MM.1S (cell line): ENCODE data around the gene INPP4A.

Experiments
- DNase-seq: peaks from one replicate; pipeline ENCODE4 v3.0.0-alpha.2; 2015
- H2AFZ ChIP-seq: fragments of 300-600 bp; sonication (generic); 2 replicates; pipeline ENCODE4 v1.6.0; 2016; ENCODE audit warnings: antibody characterized with exemption, low read length
- H3F3A ChIP-seq: fragments of 300-600 bp; sonication (generic); 2 replicates; pipeline ENCODE4 v1.6.1; 2016; ENCODE audit warnings: mild to moderate bottlenecking, antibody characterized with exemption, low read length, moderate library complexity, mixed read lengths; ENCODE audit not compliant: insufficient read depth
- H3K27ac ChIP-seq: fragments of 300-600 bp; sonication (generic); 2 replicates; pipeline ENCODE4 v1.5.1; 2016; ENCODE audit warnings: mild to moderate bottlenecking, low read length
- H3K27me3 ChIP-seq: fragments of 300-600 bp; sonication (generic); replicated peaks from 2 replicates; pipeline ENCODE4 v1.6.0; 2016; ENCODE audit warnings: low read length; ENCODE audit not compliant: insufficient read depth
- H3K36me3 ChIP-seq: fragments of 300-600 bp; sonication (generic); replicated peaks from 2 replicates; pipeline ENCODE4 v1.6.1; 2016; ENCODE audit warnings: mild to moderate bottlenecking, low read length, mixed read lengths; ENCODE audit not compliant: insufficient read depth
- H3K4me1 ChIP-seq: fragments of 300-600 bp; sonication (generic); 2 replicates; pipeline ENCODE4 v1.6.1; 2016; ENCODE audit warnings: low read length, mixed read lengths
- H3K4me2 ChIP-seq: fragments of 300-600 bp; sonication (generic); 2 replicates; pipeline ENCODE4 v1.6.0; 2016; ENCODE audit warnings: low read depth, low read length
- H3K4me3 ChIP-seq: fragments of 300-600 bp; sonication (generic); 2 replicates; pipeline ENCODE4 v1.5.1; 2016; ENCODE audit warnings: low read length, mixed read lengths
- H3K79me2 ChIP-seq: fragments of 300-600 bp; sonication (generic); 2 replicates; pipeline ENCODE4 v1.6.1; 2016; ENCODE audit warnings: mixed run types, low read length, mixed read lengths
- H3K9ac ChIP-seq: fragments of 300-600 bp; sonication (generic); 2 replicates; pipeline ENCODE4 v1.6.1; 2016; ENCODE audit warnings: low read length, mixed read lengths
- H3K9me2 ChIP-seq: fragments of 300-600 bp; sonication (generic); replicated peaks from 2 replicates; pipeline ENCODE4 v1.6.1; 2016; ENCODE audit warnings: mild to moderate bottlenecking, low read length, mixed read lengths; ENCODE audit not compliant: insufficient read depth
- H3K9me3 ChIP-seq: fragments of 300-600 bp; sonication (generic); replicated peaks from 2 replicates; pipeline ENCODE4 v1.6.1; 2016; ENCODE audit warnings: mild to moderate bottlenecking, low read length, mixed read lengths; ENCODE audit not compliant: insufficient read depth
- H4K20me1 ChIP-seq: fragments of 300-600 bp; sonication (generic); 2 replicates; pipeline ENCODE4 v1.6.1; 2016; ENCODE audit warnings: mild to moderate bottlenecking, low read length, moderate library complexity, mixed read lengths; ENCODE audit not compliant: insufficient read depth
- CTCF ChIP-seq: fragments of 300-600 bp; sonication (generic); IDR thresholded peaks from 2 replicates; pipeline ENCODE4 v1.5.1; 2016; ENCODE audit warnings: antibody characterized with exemption, low read length, mixed read lengths
- EZH2 ChIP-seq: fragments of 300-600 bp; sonication (generic); optimal IDR thresholded peaks from 2 replicates; pipeline ENCODE3; 2017; ENCODE audit warnings: low read depth, mild to moderate bottlenecking, antibody characterized with exemption, low read length, mixed read lengths
- EZH2phosphoT487 ChIP-seq: fragments of 300-600 bp; sonication (generic); IDR thresholded peaks from 2 replicates; pipeline ENCODE4 v1.6.1; 2018; ENCODE audit warnings: antibody characterized with exemption, low read length

INPP4A gene

DNA sequence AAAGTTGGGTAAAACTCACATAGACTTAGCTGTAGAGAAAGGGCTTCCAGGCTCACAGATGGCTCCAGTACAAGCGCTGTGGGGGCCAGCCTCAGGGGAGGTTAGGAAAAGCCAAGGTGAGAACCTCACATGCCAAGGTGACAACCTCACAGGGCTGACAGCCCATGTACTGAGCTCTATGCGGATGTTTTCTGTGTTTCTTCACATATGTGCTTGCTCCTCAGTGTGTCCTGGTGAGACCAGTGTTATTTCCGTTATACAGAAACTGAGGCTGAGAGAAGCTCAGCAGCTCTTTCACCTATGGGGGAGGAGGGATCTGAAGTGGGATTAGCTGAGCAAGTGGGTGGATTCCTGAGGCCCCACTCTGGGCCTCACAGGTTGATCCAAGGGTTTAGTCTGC, 67.3 kb downstream of the INPP4A start:
- H3K9me2 ChIP-seq, result no peaks in the 10 kb centered on the region
- H4K20me1 ChIP-seq, result no peaks in the 10 kb centered on the region
- H3K4me2 ChIP-seq, result no peak overlapping the region

GRCh38 chr2:98512699-98513098, 68.0 kb downstream of the INPP4A start:
- Histone ChIP-seq H3K9me2 (no peaks in the 10 kb centered on the region), H2AFZ (no peak overlapping the region), H3K9me3 (no peaks in the 10 kb centered on the region), H3K4me2 (no peak overlapping the region), H4K20me1 (no peaks in the 10 kb centered on the region), H3F3A (peaks cover 13% of the 10 kb centered on the region), H3K79me2 (peaks cover 100% of the 10 kb centered on the region), H3K36me3 (no peaks in the 10 kb centered on the region), H3K4me1 (peaks cover 71% of the 10 kb centered on the region), H3K9ac (no peak overlapping the region), H3K27me3 (no peaks in the 10 kb centered on the region), H3K27ac (no peak overlapping the region), H3K4me3 (no peak overlapping the region)
- DNase-seq, result no peak
- no peak for TF ChIP-seq EZH2phosphoT487
- no peak for TF ChIP-seq CTCF

More for the DNA sequence above, 67.3 kb downstream of the INPP4A start:
- H3K36me3 ChIP-seq, result peaks cover 1% of the 10 kb centered on the region; the same call in 1 of the 2 replicates
- DNase-seq, result no peak
- no peak overlapping the region for H3K9ac ChIP-seq
- no peaks in the 10 kb centered on the region for H3K9me3 ChIP-seq
- H3K27me3 ChIP-seq, result no peaks in the 10 kb centered on the region
- H3K27ac ChIP-seq, result no peak overlapping the region
- no peak overlapping the region for H3K4me3 ChIP-seq
- H2AFZ ChIP-seq, result no peak overlapping the region
- peaks cover 71% of the 10 kb centered on the region for H3K4me1 ChIP-seq
- TF ChIP-seq EZH2 (no peak), EZH2phosphoT487 (no peak), CTCF (no peak)
- H3F3A ChIP-seq, result peaks cover 13% of the 10 kb centered on the region
- peaks cover 100% of the 10 kb centered on the region for H3K79me2 ChIP-seq

- Histone ChIP-seq H3K36me3 (no peaks in the 10 kb centered on the region), H3K9me2 (no peaks in the 10 kb centered on the region), H3K4me1 (peaks cover 75% of the 10 kb centered on the region), H3K27ac (peak overlapping the region; percentile 65; the same call in 1 of the 2 replicates), H3K79me2 (peaks cover 100% of the 10 kb centered on the region), H3K9me3 (no peaks in the 10 kb centered on the region), H3F3A (peaks cover 17% of the 10 kb centered on the region), H3K27me3 (no peaks in the 10 kb centered on the region), H3K4me2 (peak overlapping the region; percentile 44; the same call in 1 of the 2 replicates), H2AFZ (no peak overlapping the region), H3K9ac (no peak overlapping the region), H4K20me1 (no peaks in the 10 kb centered on the region), H3K4me3 (no peak overlapping the region)
- TF ChIP-seq EZH2phosphoT487 (no peak), CTCF (no peak), EZH2 (no peak)
- DNase-seq, result no peak
Measured at GRCh38 chr2:98514096-98514639, 69.5 kb downstream of the INPP4A start.
